GM18861 (cell line): ENCODE measurements around the gene BTN1A1.
"Not testable (repeated sequence)": the region's sequence is repeated elsewhere in the genome, so short reads cannot be mapped to it uniquely, and the experiment has no call there.

Experiments used
- ATAC-seq: cut with Tn5 transposase; IDR thresholded peaks from one replicate; pipeline ENCODE4 v1.9.1; 2021; ENCODE audit not compliant: unreplicated experiment

The BTN1A1 gene

DNA sequence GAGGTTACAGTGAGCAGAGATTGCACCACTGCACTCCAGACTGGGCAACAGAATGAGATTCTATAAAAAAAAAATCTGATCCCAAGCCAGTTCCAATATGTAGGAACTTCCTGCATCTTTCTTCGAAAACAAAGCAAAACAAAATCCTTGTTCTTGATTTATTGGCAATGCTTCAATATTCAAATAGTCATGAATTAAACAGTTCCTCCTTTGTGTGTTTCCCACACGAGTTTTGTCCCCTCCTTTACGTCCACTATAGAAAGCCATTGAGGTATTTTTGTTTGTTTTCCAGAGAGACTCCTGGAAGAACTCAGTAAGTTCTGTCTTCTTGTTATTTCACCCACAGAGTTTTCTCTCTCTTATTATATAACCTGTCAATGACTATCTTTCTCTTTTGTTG, 7.6 kb downstream of the BTN1A1 start:
- no peak for ATAC-seq

GRCh38 chr6:26511033-26511432, 10.9 kb downstream of the BTN1A1 start:
- not testable (repeated sequence) for ATAC-seq

GRCh38 chr6:26514984-26515383, 14.9 kb downstream of the BTN1A1 start:
- no peak for ATAC-seq

GRCh38 chr6:26516481-26517427, 16.7 kb downstream of the BTN1A1 start:
- ATAC-seq = no peak

DNA sequence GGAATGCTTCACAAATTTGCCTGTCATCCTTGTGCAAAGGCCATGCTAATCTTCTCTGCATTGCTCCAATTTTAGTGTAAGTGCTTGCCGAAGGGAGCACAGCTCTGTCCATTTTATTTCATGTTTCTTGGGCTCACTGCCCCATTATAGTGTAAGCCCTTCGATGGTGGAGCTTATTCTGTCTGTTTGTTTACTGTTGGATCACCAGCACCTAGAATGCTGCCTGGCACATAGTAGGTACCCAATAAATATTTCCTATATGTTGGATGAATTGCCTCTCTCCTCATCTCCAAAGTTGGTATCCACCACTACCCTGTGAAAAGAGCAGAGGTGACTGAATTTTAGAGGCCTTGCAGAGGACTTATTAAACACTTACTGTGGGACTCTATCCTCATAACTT, 19.3 kb downstream of the BTN1A1 start:
- ATAC-seq = no peak

DNA sequence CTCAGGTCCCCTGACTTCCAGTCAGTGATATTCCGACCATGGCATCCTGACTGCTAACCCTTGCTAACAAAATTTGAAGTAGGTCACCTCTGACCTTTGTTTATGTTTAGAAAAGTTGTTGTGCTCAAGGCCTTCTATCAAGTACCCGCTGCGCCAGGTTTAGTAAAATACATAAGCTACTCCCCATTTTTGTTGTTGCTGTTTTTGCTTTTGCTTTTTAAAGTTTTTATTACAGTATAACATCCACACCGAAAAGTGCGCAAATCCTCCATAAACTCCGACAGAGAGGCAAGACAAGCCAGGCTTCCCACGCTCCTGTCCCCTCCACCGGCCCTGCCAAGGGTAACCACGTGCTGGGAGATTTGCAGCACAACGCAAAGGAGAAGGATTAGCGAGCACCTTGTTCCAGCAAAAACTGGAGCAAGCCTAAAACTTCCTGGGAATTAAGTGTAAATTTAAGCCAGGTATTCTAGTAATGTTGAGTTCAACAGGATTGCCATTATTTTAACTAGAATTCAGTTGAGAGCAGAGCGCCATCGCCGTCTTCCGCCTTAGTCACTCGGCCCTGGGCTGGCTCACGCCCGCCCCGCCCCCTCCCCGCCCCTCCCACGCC, 20.2 kb downstream of the BTN1A1 start:
- ATAC-seq = peak; percentile 25

- ATAC-seq = peak; percentile 56
These were observed 20.9 kb downstream of the BTN1A1 start for GRCh38 chr6:26520850-26521599.

DNA sequence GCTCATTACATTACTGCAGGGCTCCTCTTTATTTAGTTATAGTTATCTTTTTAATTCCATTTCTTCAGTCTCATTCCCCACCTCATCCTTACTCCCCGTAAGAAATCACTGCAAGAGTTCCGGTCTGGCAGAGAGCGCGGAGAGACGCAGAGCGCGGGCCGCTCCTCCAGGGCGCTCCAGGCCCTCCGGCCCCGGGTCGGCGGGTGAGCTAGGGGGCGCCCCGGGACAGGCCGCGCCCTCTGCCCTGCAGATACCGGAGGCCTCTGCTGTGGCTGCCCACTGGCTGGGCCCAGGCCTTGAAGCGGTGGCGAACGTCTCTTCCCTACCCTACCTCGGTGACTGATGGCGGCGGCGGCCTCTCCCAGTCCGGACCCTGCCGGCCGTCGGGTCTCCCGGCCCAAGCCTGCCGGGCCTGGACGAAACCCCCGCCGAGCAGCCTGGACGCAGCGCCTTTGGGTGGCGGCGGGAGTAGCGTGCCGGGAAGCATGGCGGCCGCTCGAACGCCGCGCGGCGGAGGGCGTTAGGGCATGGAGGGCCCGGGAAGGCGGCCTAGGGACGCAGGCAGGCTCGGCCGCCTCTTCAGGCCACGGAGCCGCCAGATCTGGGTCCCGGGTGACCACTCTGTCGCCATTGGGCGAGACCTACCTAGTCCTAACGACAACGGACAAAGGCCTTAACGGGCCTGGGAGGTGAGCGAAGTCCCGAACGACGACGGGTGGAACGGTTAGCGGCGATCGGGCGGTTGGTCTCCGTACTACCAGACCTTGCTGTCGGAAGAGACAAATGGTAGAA, 21.7 kb downstream of the BTN1A1 start:
- ATAC-seq = peak; percentile 64

DNA sequence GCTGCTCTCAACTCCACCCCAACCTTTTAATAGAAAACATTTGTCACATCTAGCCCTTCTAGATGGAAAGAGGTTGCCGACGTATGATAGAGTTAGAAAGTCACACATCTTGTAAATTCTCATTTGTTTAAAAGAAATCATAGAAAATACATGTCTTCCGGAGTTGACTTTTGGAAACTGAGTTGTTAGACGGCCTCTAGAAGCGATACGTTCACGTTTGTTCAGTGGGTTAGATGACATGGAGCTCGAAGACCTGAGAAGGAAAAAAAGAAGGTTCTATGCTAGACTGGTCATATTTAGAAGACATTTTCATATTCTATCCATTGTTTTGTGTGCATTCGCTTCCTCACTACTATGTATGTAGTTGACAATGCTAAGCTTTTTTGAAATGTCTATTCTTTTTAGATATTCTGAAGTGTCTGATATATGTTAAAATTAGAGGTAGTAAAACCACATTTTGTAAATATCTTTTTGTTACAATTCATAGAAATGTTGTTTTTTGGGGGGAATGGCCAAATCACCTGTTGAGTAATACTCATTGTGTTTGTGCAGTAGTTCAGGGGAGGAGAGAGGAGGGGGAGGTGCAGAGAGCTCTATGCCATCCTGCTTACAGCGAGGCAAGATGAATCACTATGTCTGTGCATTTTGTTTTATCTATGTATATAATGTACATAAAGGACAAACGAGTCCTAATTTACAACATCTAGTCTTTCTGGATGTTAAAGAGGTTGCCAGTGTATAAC, 22.6 kb downstream of the BTN1A1 start:
- not testable (repeated sequence) for ATAC-seq

DNA sequence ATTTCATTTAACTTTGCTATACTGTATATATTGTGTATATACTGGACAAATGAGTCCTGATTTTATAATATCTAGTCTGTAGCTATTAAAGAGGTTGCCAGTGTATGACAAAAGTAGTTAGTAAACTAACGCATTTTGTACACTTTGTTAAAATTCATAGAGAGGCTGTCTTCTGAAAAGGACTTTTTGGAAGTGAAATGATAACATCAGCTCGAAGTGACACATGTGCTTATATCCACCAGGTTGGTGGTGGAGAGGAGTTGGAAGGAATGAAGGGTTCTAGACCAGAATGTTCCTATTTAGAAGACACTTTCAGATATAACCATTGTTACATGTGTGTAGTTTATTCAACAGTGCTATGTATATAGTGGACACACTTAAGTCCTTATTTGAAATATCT, 24.2 kb downstream of the BTN1A1 start:
- ATAC-seq = not testable (repeated sequence)

GRCh38 chr6:26524722-26525370, 24.7 kb downstream of the BTN1A1 start:
- no peak for ATAC-seq

DNA sequence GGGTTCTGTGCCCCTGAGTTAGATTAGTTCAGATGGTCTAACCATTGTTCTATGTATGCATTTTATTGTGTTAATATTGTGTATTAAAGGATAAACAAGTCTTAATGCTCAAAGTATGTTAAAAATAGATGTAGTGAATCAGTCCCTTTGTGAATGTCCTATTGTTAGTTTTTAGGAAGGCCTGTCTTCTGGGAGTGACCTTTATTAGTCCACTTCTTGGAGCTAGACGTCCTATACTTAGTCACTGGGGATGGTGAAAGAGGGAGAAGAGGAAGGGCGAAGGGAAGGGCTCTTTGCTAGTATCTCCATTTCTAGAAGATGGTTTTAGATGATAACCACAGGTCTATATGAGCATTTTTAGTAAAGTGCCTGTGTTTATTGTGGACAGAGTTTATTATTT, 25.7 kb downstream of the BTN1A1 start:
- ATAC-seq = no peak

DNA sequence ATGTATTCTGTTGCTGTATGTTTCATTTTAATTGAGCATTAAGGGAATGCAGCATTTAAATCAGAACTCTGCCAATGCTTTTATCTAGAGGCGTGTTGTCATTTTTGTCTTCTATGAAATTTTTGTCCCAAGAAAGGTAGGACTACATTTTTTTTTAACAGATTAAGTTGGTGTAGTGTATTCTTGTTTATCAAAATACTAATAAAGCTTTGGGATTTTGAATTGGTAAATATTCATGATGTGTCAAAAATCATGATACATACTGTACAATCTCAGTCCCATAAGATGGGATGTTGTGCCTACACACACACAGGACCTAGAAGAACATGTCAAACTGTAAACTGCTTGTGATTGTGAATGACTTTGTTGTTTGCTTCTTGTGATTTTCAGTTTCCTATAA, 26.8 kb downstream of the BTN1A1 start:
- ATAC-seq = no peak

- no peak for ATAC-seq
These were observed 30.1 kb downstream of the BTN1A1 start for GRCh38 chr6:26530203-26530602.

DNA sequence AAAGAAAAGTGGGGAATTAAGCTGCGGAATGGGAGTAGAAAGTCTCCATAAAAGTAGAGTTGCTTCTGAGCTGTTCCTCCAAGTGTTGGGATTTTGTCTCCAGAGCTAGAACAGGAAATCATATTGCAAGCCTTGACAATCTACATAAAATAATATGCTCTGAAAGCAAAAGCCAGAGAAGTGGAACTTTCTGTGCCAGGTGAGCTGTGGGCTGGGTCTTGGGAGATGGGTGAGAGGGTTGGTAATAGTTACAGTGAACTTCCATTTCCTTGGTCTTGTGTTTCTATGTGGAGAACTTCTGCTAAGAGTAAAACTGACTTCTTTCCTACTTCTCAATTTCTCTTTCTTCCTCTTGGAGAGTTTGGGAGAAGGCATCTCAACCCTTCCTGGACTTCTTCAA, 31.8 kb downstream of the BTN1A1 start:
- no peak for ATAC-seq

- ATAC-seq = peak; percentile 31
These were observed 32.8 kb downstream of the BTN1A1 start for GRCh38 chr6:26532699-26533531.

DNA sequence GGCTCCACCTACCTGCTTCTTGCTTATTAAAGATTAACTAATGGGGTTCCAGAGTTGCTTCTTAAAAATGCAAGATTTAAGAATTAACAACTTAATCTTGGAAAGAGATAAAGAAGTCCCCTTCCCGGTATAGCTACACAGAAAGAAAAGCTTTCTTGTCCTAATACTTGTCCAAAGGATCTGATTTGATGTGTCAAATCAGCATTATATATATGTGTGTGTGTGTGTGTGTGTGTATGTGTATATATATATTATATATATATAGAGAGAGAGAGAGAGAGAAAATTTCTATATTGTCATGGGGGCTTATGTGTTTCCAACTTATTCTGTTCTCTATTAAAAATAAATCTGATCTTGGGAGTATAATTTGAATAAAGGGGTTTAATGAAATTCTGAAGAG, 33.4 kb downstream of the BTN1A1 start:
- no peak for ATAC-seq

DNA sequence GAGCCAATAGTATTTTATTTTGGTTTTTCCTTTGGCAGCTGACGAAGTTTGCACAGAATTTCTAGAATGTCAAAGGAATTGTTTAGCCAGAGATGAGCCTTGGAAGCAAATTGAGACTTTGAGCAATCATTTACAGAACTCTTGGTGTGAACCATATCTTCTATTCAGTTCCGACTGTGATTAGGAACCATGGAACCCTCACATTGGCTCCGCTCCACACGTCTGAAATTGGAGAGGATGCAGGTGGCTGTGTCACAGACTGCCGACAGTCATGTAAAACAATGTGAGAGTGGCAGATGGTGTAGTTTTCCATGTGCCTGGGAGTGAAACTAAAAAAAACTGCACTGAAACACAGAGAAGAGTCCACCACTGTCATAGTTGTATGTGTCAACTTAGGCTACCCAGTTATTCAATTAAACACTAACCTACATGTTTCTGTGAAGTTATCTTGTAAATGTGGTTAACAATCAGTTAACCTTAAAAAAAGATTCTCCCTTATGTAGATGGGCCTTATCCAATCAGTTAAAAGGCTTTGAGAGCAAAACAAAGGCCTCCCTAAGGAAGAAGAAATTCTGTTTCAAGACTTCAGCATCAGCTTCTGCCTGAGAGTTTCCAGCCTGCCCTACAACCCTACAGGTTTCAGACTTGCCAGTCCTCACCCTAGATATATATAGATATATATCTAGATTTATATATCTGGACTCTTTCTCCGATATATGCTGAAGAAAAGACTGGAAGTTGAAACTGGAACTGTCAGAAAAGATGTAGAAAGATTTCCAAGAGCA, 34.8 kb downstream of the BTN1A1 start:
- ATAC-seq = no peak
